22Rv1 (cell line): ENCODE measurements around the gene PHACTR1.

Experiments used
- H3K27ac ChIP-seq: fragments of 450-650 bp; 2 replicates; pipeline ENCODE4 v1.5.1; 2017
- ZFX ChIP-seq: fragments of 450-650 bp; IDR thresholded peaks from 2 replicates; pipeline ENCODE4 v1.6.1; 2017; ENCODE audit warnings: antibody characterized with exemption, borderline replicate concordance
- TF ChIP-seq, protein P1 (sequence below): fragments of 450-650 bp; IDR thresholded peaks from 2 replicates; pipeline ENCODE4 v1.5.1; 2017; ENCODE audit warnings: mild to moderate bottlenecking

The PHACTR1 gene

DNA sequence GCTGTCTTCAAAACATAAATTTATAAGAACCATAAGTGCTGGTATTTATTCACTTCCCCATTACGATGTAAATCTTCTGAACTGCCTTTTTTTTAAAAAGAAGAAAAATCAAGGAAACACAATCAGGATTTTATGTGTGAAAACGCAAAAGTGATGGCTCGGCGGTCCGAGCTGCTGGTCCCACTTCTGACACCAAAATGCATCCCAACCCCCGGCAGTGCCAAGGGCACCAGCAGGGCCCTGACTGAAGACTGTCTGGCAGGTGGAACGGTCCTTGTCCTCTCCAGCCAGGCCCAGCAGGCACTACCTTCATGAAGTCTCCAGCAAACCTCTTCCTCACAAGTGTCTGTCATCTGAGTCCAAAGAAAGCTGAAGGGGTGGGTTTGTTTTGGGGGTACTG lies 570.5 kb downstream of the PHACTR1 start:
- TF ChIP-seq, protein P1, sequence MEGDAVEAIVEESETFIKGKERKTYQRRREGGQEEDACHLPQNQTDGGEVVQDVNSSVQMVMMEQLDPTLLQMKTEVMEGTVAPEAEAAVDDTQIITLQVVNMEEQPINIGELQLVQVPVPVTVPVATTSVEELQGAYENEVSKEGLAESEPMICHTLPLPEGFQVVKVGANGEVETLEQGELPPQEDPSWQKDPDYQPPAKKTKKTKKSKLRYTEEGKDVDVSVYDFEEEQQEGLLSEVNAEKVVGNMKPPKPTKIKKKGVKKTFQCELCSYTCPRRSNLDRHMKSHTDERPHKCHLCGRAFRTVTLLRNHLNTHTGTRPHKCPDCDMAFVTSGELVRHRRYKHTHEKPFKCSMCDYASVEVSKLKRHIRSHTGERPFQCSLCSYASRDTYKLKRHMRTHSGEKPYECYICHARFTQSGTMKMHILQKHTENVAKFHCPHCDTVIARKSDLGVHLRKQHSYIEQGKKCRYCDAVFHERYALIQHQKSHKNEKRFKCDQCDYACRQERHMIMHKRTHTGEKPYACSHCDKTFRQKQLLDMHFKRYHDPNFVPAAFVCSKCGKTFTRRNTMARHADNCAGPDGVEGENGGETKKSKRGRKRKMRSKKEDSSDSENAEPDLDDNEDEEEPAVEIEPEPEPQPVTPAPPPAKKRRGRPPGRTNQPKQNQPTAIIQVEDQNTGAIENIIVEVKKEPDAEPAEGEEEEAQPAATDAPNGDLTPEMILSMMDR, result no peak
- no peak for TF ChIP-seq ZFX
- no peak overlapping the region for H3K27ac ChIP-seq

GRCh38 chr6:13288481-13288880 lies 571.9 kb downstream of the PHACTR1 start:
- no peak overlapping the region for H3K27ac ChIP-seq
- TF ChIP-seq ZFX, result no peak
- TF ChIP-seq, protein P1, result no peak

DNA sequence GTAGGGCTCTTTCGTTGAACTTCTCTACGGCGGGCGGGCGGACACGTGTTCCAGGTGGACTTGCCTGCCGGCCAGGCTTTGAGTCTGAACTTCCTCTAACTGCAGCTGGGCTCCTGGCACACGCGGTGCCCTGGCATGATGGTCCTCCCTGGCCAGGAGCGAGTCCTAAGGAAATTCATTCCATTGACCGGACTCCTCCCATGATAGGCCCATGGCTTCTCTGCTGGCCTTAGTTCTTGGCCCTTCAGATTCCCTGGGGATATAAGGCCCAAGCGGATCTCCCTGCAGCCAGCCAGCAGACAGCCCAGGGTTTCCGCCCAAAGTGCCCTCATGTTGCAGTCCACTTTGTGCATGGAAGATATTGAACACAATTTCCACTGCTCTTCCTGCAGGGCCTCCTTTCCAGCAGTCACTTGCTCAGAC lies 572.4 kb downstream of the PHACTR1 start:
- no peak overlapping the region for H3K27ac ChIP-seq
- no peak for TF ChIP-seq ZFX
- TF ChIP-seq, protein P1, result no peak

DNA sequence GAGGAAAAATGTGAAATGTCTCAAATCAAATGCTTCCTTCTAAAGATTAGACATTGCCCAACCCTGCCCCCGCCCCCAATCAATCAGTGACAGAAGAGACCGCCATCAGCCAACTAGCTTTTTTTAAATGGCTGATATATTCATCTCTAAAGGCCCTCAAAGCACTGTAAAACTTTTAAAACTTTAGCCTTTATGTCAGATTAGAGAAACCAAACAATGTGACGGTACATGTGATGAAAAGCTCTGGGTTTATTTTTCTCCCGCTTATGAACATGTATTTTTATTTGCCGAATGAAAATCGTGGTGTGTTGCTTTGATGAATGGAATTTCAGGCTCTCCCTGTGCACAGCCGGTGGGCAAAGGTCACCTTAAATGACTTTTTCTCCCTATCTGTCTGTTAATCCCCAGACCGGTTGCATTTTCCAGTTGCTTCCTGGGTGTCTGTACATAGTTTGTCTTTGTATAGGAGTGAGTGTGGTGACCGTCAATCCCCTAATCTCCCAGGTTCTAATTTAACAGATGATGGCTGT lies 573.3 kb downstream of the PHACTR1 start:
- no peak for TF ChIP-seq ZFX
- TF ChIP-seq, protein P1, result no peak
- H3K27ac ChIP-seq, result no peak overlapping the region

- TF ChIP-seq ZFX, result no peak
- TF ChIP-seq, protein P1, result no peak
- no peak overlapping the region for H3K27ac ChIP-seq
Observed at GRCh38 chr6:13290335-13290734, 573.8 kb downstream of the PHACTR1 start.

DNA sequence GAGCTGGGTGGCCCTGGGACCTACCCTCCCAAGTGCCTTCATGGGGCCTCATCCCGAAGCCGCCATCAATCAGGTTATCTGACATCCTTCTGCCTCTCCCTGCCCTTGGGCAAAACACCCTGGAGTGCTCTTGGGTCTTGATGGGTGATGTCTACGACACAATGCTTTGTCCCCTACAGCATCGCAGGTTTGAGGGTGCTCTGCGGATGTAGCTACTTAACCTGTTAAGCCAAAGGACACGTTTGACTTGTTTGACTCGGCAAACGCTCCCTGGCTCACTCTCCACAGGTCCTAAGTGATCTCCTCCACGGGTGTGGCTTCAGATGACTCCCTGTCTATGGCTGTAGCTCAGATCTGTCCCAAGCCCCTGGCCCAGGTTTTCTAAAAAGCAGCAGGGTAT lies 576.2 kb downstream of the PHACTR1 start:
- H3K27ac ChIP-seq, result no peak overlapping the region

DNA sequence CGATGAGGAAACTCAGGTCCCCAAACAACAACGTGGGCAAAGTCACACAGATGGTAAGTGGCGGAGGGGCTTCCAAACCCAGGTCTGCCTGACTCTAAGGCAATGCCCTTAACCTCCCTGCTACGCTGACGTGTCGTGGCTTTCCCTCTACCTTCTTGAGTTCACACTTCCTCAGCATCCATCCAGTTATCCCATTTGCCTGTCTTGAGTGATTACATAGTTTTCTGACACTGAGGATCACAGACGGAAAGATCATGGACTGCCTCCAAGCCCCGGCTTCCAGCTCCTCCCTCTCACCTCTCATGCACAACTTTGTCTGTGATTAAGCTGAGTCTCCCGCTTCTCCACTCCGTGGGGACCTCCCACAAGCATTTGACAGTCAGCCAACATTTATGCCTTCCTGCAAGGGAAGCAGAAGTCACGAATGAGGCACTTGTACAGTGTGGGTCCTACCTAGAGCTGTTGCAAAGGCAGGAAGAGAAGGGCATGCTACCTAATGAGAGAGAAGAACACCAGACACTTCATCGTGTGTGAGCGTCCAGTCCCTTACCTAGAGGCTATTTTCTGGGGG lies 578.0 kb downstream of the PHACTR1 start:
- H3K27ac ChIP-seq, result no peak overlapping the region
- TF ChIP-seq, protein P1, result no peak
- TF ChIP-seq ZFX, result no peak

More for the DNA sequence above, 576.2 kb downstream of the PHACTR1 start:
- TF ChIP-seq, protein P1, result no peak
- no peak for TF ChIP-seq ZFX
